Panc1 (cell line): Measurements from ENCODE around the gene SWSAP1.

Experiments
- CTCF ChIP-seq: fragments of 450-650 bp; IDR thresholded peaks from 2 replicates; pipeline ENCODE4 v1.5.1; 2017; ENCODE audit warnings: mild to moderate bottlenecking
- POLR2AphosphoS5 ChIP-seq: IDR thresholded peaks from 2 replicates; pipeline ENCODE4 v1.6.1; 2012; ENCODE audit warnings: mild to moderate bottlenecking, low read depth, low read length, moderate library complexity
- REST ChIP-seq, 2 experiments: IDR thresholded peaks; 2 replicates each; pipeline ENCODE4 v1.6.1; 2011 to 2012; ENCODE audit warnings: low read depth in 2 of 2, control low read depth in 1 of 2, low read length in 1 of 2, mild to moderate bottlenecking in 1 of 2, moderate library complexity in 1 of 2; ENCODE audit not compliant: insufficient read depth in 1 of 2
- SIN3A ChIP-seq: IDR thresholded peaks from 2 replicates; pipeline ENCODE4 v1.6.1; 2012; ENCODE audit warnings: low read depth, mild to moderate bottlenecking, low read length, moderate library complexity, borderline replicate concordance; ENCODE audit not compliant: insufficient read depth
- TCF7L2 ChIP-seq: IDR thresholded peaks from 2 replicates; pipeline ENCODE4 v1.6.1; 2011; ENCODE audit warnings: mild to moderate bottlenecking, low read depth, low read length, inconsistent platforms

GRCh38 chr19:11367528-11367927 is 6.9 kb upstream of the SWSAP1 start:
- TF ChIP-seq TCF7L2 (no peak), CTCF (no peak), REST (IDR thresholded peaks at IDR 0.05; ENCODE audit: insufficient read depth in 1 of 2, low read depth in 2 of 2, low read length in 1 of 2) (no peak), POLR2AphosphoS5 (no peak), SIN3A (no peak)
